OCI-LY7 (cell line): ENCODE results near the gene MYO7A. TPM values are rescaled to one million over a fixed set of nuclear protein-coding genes. Genes with fewer than 3 reads are reported as not detected.

Source experiments
- BruUV-seq: library from RNA; stranded (reverse); fragments of 400-500 nt; replicated peaks from 2 replicates; lab custom pipeline; 2021; lab: Mats Ljungman, UMichigan
- CTCF ChIA-PET: fragments of 300-600 bp; sonication (Branson Sonifier 250); formaldehyde crosslinking; loops from one replicate; lab custom pipeline; 2022; ENCODE audit warnings: antibody characterized with exemption; ENCODE audit not compliant: unreplicated experiment; lab: Charles Lee
- POLR2A ChIA-PET: fragments of 300-600 bp; sonication (Branson Sonifier 250); formaldehyde crosslinking; loops from one replicate; lab custom pipeline; 2022; ENCODE audit warnings: antibody characterized with exemption; lab: Charles Lee
- DNase-seq: peaks from one replicate; pipeline ENCODE4 v3.0.0-alpha.2; 2015; ENCODE audit warnings: low spot score
- H2AFZ ChIP-seq: fragments of 200-600 bp; sonication (generic), shearing (Covaris generic); 2 replicates; pipeline ENCODE4 v1.6.1; 2014; ENCODE audit warnings: mild to moderate bottlenecking, antibody characterized with exemption, low read length, moderate library complexity
- H3K27ac ChIP-seq: fragments of 200-600 bp; sonication (generic); 2 replicates; pipeline ENCODE4 v1.5.1; 2014; ENCODE audit warnings: mixed run types, low read depth, mild to moderate bottlenecking, moderate library complexity, low read length, inconsistent platforms; ENCODE audit not compliant: poor library complexity, severe bottlenecking
- H3K36me3 ChIP-seq: fragments of 200-600 bp; sonication (generic); 2 replicates; pipeline ENCODE4 v1.6.1; 2014; ENCODE audit warnings: mild to moderate bottlenecking, antibody characterized with exemption, low read length, moderate library complexity, mixed read lengths; ENCODE audit not compliant: insufficient read depth
- H3K4me1 ChIP-seq: fragments of 200-600 bp; sonication (generic); 2 replicates; pipeline ENCODE4 v1.5.1; 2014; ENCODE audit warnings: mild to moderate bottlenecking, low read length; ENCODE audit not compliant: insufficient read depth, poor library complexity, severe bottlenecking
- H3K4me2 ChIP-seq: fragments of 200-600 bp; sonication (generic); 2 replicates; pipeline ENCODE4 v1.6.1; 2014; ENCODE audit warnings: mild to moderate bottlenecking, low read length
- H3K4me3 ChIP-seq: fragments of 200-600 bp; sonication (generic); 2 replicates; pipeline ENCODE4 v1.5.1; 2014; ENCODE audit warnings: mild to moderate bottlenecking, low read depth, low read length; ENCODE audit not compliant: poor library complexity, severe bottlenecking
- H3K79me2 ChIP-seq: fragments of 200-600 bp; sonication (generic); 2 replicates; pipeline ENCODE4 v1.6.1; 2016; ENCODE audit warnings: low read depth, mild to moderate bottlenecking, low read length, moderate library complexity, mixed read lengths; ENCODE audit not compliant: insufficient read depth
- H3K9me2 ChIP-seq: fragments of 200-600 bp; sonication (generic); 2 replicates; pipeline ENCODE4 v1.6.1; 2016; ENCODE audit warnings: mild to moderate bottlenecking, low read length, mixed read lengths; ENCODE audit not compliant: insufficient read depth
- H3K9me3 ChIP-seq: fragments of 200-600 bp; sonication (generic); 2 replicates; pipeline ENCODE4 v1.6.1; 2014; ENCODE audit warnings: mild to moderate bottlenecking, mixed run types, low read length, mixed read lengths
- H4K20me1 ChIP-seq: fragments of 200-600 bp; sonication (generic); 2 replicates; pipeline ENCODE4 v1.6.1; 2014; ENCODE audit warnings: mild to moderate bottlenecking, antibody characterized with exemption, low read length, moderate library complexity, mixed read lengths; ENCODE audit not compliant: insufficient read depth
- CTCF ChIP-seq: fragments of 200-600 bp; sonication (generic); conservative IDR thresholded peaks from 2 replicates; pipeline ENCODE4 v1.5.1; 2014; ENCODE audit warnings: mild to moderate bottlenecking, antibody characterized with exemption, low read length, moderate library complexity, mixed read lengths
- EZH2phosphoT487 ChIP-seq: fragments of 200-600 bp; sonication (generic); IDR thresholded peaks from 2 replicates; pipeline ENCODE4 v1.6.1; 2018; ENCODE audit warnings: low read depth, borderline replicate concordance, mild to moderate bottlenecking, mixed run types, antibody characterized with exemption, low read length, moderate library complexity, mixed read lengths
- intact Hi-C: fragments of 100-400 bp; cut with micrococcal nuclease; formaldehyde crosslinking; loops from one replicate; pipeline ENCODE4 v1.10.0; 2022; ENCODE audit not compliant: unreplicated experiment
- total RNA-seq, 2 experiments: library from RNA; depleted of rRNA in 1 of 2; stranded (reverse); fragments of >200 nt in 1 of 2; shearing (Covaris generic) in 1 of 2; gene quantifications; 2 replicates each; pipeline ENCODE4 v1.2.3, GENCODE V29; 2014 to 2022

The MYO7A gene
- total RNA-seq, 2 experiments from 2014 or later, result not detected

- no peaks in the 10 kb centered on the region for H3K79me2 ChIP-seq
- no peak for DNase-seq
- no peaks in the 10 kb centered on the region for H3K9me3 ChIP-seq
- H4K20me1 ChIP-seq, result no peaks in the 10 kb centered on the region
- ChIA-PET POLR2A (no interaction called here), CTCF (interaction anchor here (0.5 kb wide), 1 partner anchor 129 kb away, joined by 3 read pairs; no protein-coding TSS in a partner anchor)
- intact Hi-C loops, result loop anchor here (1.0 kb wide), 1 partner anchor 61 kb away; no protein-coding TSS in a partner anchor
- peak overlapping the region; percentile 40; the same call in 1 of the 2 replicates for H3K4me2 ChIP-seq
- no peak overlapping the region for H3K4me3 ChIP-seq
- H3K9me2 ChIP-seq, result no peaks in the 10 kb centered on the region
- peaks cover 11% of the 10 kb centered on the region for H3K4me1 ChIP-seq
- no peak overlapping the region for H2AFZ ChIP-seq
- H3K27ac ChIP-seq, result no peak overlapping the region
- TF ChIP-seq CTCF (no peak), EZH2phosphoT487 (no peak)
- BruUV-seq, result no TSS peak
- no peaks in the 10 kb centered on the region for H3K36me3 ChIP-seq
Measured at GRCh38 chr11:77126861-77127234, 1.2 kb upstream of the MYO7A start.

GRCh38 chr11:77127235-77127911 is 673 bp upstream of the MYO7A start:
- H3K36me3 ChIP-seq, result no peaks in the 10 kb centered on the region
- H3K9me2 ChIP-seq, result no peaks in the 10 kb centered on the region
- H3K4me3 ChIP-seq, result no peak overlapping the region
- DNase-seq, result peak; percentile 30
- peak overlapping the region; percentile 40; the same call in 1 of the 2 replicates for H3K4me2 ChIP-seq
- peaks cover 11% of the 10 kb centered on the region for H3K4me1 ChIP-seq
- TF ChIP-seq CTCF (peak; percentile 91), EZH2phosphoT487 (no peak)
- POLR2A ChIA-PET, result no interaction called here
- H3K27ac ChIP-seq, result no peak overlapping the region
- peak overlapping the region; percentile 39; the same call in 1 of the 2 replicates for H2AFZ ChIP-seq
- BruUV-seq, result no TSS peak
- intact Hi-C loops, result loop anchor here (1.0 kb wide), 1 partner anchor 61 kb away; no protein-coding TSS in a partner anchor
- H3K79me2 ChIP-seq, result no peaks in the 10 kb centered on the region
- CTCF ChIA-PET, result interaction anchor here (0.5 kb wide), 1 partner anchor 130 kb away, joined by 3 read pairs; no protein-coding TSS in a partner anchor
- no peaks in the 10 kb centered on the region for H4K20me1 ChIP-seq
- no peaks in the 10 kb centered on the region for H3K9me3 ChIP-seq
